Measurements from ENCODE around the gene SLC25A11.

Gene SLC25A11

GRCh38 chr17:4966844-4967538 lies 27.1 kb upstream of the SLC25A11 start:
- DNase-seq, result peak; percentile 92

- no peak for DNase-seq
Measured at GRCh38 chr17:4965311-4965986, 25.6 kb upstream of the SLC25A11 start.

GRCh38 chr17:4960279-4960922 lies 20.6 kb upstream of the SLC25A11 start:
- DNase-seq, result no peak

- no peak for DNase-seq
Measured at GRCh38 chr17:4959261-4959965, 19.6 kb upstream of the SLC25A11 start.

- DNase-seq, result no peak
Measured at GRCh38 chr17:4958102-4958501, 18.3 kb upstream of the SLC25A11 start.

- DNase-seq, result peak; percentile 69
Measured at GRCh38 chr17:4956493-4957061, 16.7 kb upstream of the SLC25A11 start.

- no peak for DNase-seq
Measured at GRCh38 chr17:4955091-4955490, 15.2 kb upstream of the SLC25A11 start.

- no peak for DNase-seq
Measured at GRCh38 chr17:4953451-4953961, 13.7 kb upstream of the SLC25A11 start.

- no peak for DNase-seq
Measured at GRCh38 chr17:4951486-4951885, 11.6 kb upstream of the SLC25A11 start.

- no peak for DNase-seq
Measured at GRCh38 chr17:4950746-4951204, 10.9 kb upstream of the SLC25A11 start, which contains the start of gene ENO3. Gene ENO3, plus strand, starts transcription at chr17:4951119. Its CDS starts 711 bp downstream, at chr17:4951830.

GRCh38 chr17:4950075-4950745 lies 10.4 kb upstream of the SLC25A11 start:
- peak; percentile 60 for DNase-seq

- DNase-seq, result peak; percentile 82
Measured at GRCh38 chr17:4949321-4950074, 9.7 kb upstream of the SLC25A11 start.

- DNase-seq, result peak; percentile 85
Measured at GRCh38 chr17:4948931-4949320, 9.1 kb upstream of the SLC25A11 start.

GRCh38 chr17:4948166-4948930 lies 8.5 kb upstream of the SLC25A11 start, which contains the start of gene PFN1:
Gene PFN1, minus strand, starts transcription at chr17:4948530. Its CDS starts 136 bp downstream, at chr17:4948394.
- peak; percentile 95 for DNase-seq

GRCh38 chr17:4947411-4948165 lies 7.7 kb upstream of the SLC25A11 start:
- peak; percentile 79 for DNase-seq

GRCh38 chr17:4947010-4947410 lies 7.2 kb upstream of the SLC25A11 start:
- DNase-seq, result no peak

GRCh38 chr17:4946312-4946976 lies 6.6 kb upstream of the SLC25A11 start:
- DNase-seq, result no peak

GRCh38 chr17:4945944-4946280 lies 6.1 kb upstream of the SLC25A11 start:
- no peak for DNase-seq
